Measurements from ENCODE around the gene LYST. TPM values are rescaled to one million over a fixed set of nuclear protein-coding genes. Genes with fewer than 3 reads are reported as not detected.

LYST gene
- total and polyA plus RNA-seq, 7 donors, result 2.4 to 8.6 (median 5.6) TPM

- no peaks in the 10 kb centered on the region for H3K27me3 ChIP-seq (ENCODE audit: insufficient read depth in 3 of 3, low read length in 2 of 3)
- no peak overlapping the region for H3K27ac ChIP-seq
- no peak overlapping the region for H3K4me3 ChIP-seq
- DNase-seq, result no peak
- peaks cover 0 to 36% of the 10 kb centered on the region in 2 donors for H3K36me3 ChIP-seq (ENCODE audit: insufficient read depth in 1 of 2, low read depth in 1 of 2)
- no peaks in the 10 kb centered on the region for H3K9me3 ChIP-seq
- no peaks in the 10 kb centered on the region for H3K4me1 ChIP-seq
- WGBS, 3 donors, result 28 to 42% (median 30%) methylated on average over 8 of the region's 8 CpGs
- peak; percentile 46 for TF ChIP-seq CTCF (IDR thresholded peaks at IDR 0.05)
- intact Hi-C loops (cut with DNase I), result loop anchor here (2.0 to 5.0 kb wide), 2 partner anchors 270 to 271 kb away; no protein-coding TSS in a partner anchor
- ATAC-seq, result no peak
These were observed 83.4 kb downstream of the LYST start for GRCh38 chr1:235783148-235783776.

- ATAC-seq, result no peak
- Histone ChIP-seq H3K4me1 (no peaks in the 10 kb centered on the region), H3K27me3 (ENCODE audit: insufficient read depth in 3 of 3, low read length in 2 of 3) (no peaks in the 10 kb centered on the region), H3K4me3 (no peak overlapping the region), H3K36me3 (ENCODE audit: insufficient read depth in 1 of 2, low read depth in 1 of 2) (peaks cover 0 to 30% of the 10 kb centered on the region in 2 donors), H3K27ac (no peak overlapping the region), H3K9me3 (no peaks in the 10 kb centered on the region)
- intact Hi-C loops (cut with DNase I), result loop anchor here (2.0 to 5.0 kb wide), 2 partner anchors 270 kb away; no protein-coding TSS in a partner anchor
- no peak for TF ChIP-seq CTCF (IDR thresholded peaks at IDR 0.05)
- DNase-seq, result no peak
- 93 to 95% (median 95%) methylated on average over 2 of the region's 2 CpGs for WGBS, 3 donors
These were observed 84.1 kb downstream of the LYST start for GRCh38 chr1:235782601-235783000.

- ATAC-seq (no peak), DNase-seq (no peak)
- no peak for TF ChIP-seq CTCF (IDR thresholded peaks at IDR 0.05)
- H3K4me3 ChIP-seq, result no peak overlapping the region
- WGBS, 3 donors, result 56 to 59% (median 56%) methylated on average over 2 of the region's 2 CpGs
- intact Hi-C loops (cut with DNase I), result loop anchor here (2.0 to 5.0 kb wide), 2 partner anchors 269 to 270 kb away; no protein-coding TSS in a partner anchor
- peaks cover 0 to 24% of the 10 kb centered on the region in 2 donors for H3K36me3 ChIP-seq (ENCODE audit: insufficient read depth in 1 of 2, low read depth in 1 of 2)
- H3K27ac ChIP-seq, result no peak overlapping the region
- H3K9me3 ChIP-seq, result no peaks in the 10 kb centered on the region
- no peaks in the 10 kb centered on the region for H3K4me1 ChIP-seq
- H3K27me3 ChIP-seq (ENCODE audit: insufficient read depth in 3 of 3, low read length in 2 of 3), result no peaks in the 10 kb centered on the region
These were observed 84.9 kb downstream of the LYST start for GRCh38 chr1:235781807-235782206.

- H3K27me3 ChIP-seq (ENCODE audit: insufficient read depth in 3 of 3, low read length in 2 of 3), result no peaks in the 10 kb centered on the region
- TF ChIP-seq CTCF (IDR thresholded peaks at IDR 0.05), result no peak
- H3K4me3 ChIP-seq, result no peak overlapping the region
- H3K9me3 ChIP-seq, result no peaks in the 10 kb centered on the region
- DNase-seq (no peak), ATAC-seq (no peak)
- H3K36me3 ChIP-seq (ENCODE audit: insufficient read depth in 1 of 2, low read depth in 1 of 2), result peaks cover 0 to 21% of the 10 kb centered on the region in 2 donors
- no peaks in the 10 kb centered on the region for H3K4me1 ChIP-seq
- H3K27ac ChIP-seq, result no peak overlapping the region
- intact Hi-C loops (cut with DNase I), result loop anchor here in 1 of 2 donors (5.0 kb wide), 1 partner anchor 267 kb away; no protein-coding TSS in a partner anchor
- 95 to 99% (median 97%) methylated on average over 2 of the region's 2 CpGs for WGBS, 3 donors
These were observed 86.9 kb downstream of the LYST start for GRCh38 chr1:235779770-235780169.
